ENCODE data around the gene IL17RA.

GRCh38 chr22:17113600-17113999, 28.8 kb downstream of the IL17RA start:
- no peak for TF ChIP-seq POLR2A (IDR thresholded peaks at IDR 0.05; ENCODE audit: low read length)
- no peak for TF ChIP-seq GATA1 (IDR thresholded peaks at IDR 0.05; ENCODE audit: low read depth, low read length)

Measured in erythroblast (primary cell).